Kidney epithelial cell (primary cell): ENCODE data around the gene HOXB3. TPM values are rescaled to one million over a fixed set of nuclear protein-coding genes. Genes with fewer than 3 reads are reported as not detected.

ENCODE experiments used
- DNase-seq: peaks from one replicate; pipeline ENCODE4 v3.0.0-alpha.2; 2010; ENCODE audit warnings: low read depth
- H3K27me3 ChIP-seq: 2 replicates; pipeline ENCODE4 v1.6.0; 2011; ENCODE audit warnings: low read length; ENCODE audit not compliant: control insufficient read depth, insufficient read depth
- H3K36me3 ChIP-seq: 2 replicates; pipeline ENCODE4 v1.5.1; 2011; ENCODE audit warnings: low read length; ENCODE audit not compliant: control insufficient read depth, insufficient read depth
- H3K4me3 ChIP-seq: 2 replicates; pipeline ENCODE4 v1.5.1; 2011; ENCODE audit warnings: low read depth, mild to moderate bottlenecking, control low read depth, low read length
- total RNA-seq: library from RNA; depleted of rRNA; stranded (reverse); fragments of >200 nt; gene quantifications from 2 replicates; pipeline ENCODE4 v1.2.3, GENCODE V29; 2015
- TF ChIP-seq, protein P1 (sequence below): IDR thresholded peaks from 2 replicates; pipeline ENCODE4 v1.5.1; 2011; ENCODE audit warnings: mild to moderate bottlenecking, moderate library complexity, low read length, control low read depth, inconsistent platforms; ENCODE audit not compliant: insufficient read depth, poor library complexity, severe bottlenecking

HOXB3 gene
- total RNA-seq: 24.0 and 31.1 TPM in 2 replicates

- TF ChIP-seq, protein P1, sequence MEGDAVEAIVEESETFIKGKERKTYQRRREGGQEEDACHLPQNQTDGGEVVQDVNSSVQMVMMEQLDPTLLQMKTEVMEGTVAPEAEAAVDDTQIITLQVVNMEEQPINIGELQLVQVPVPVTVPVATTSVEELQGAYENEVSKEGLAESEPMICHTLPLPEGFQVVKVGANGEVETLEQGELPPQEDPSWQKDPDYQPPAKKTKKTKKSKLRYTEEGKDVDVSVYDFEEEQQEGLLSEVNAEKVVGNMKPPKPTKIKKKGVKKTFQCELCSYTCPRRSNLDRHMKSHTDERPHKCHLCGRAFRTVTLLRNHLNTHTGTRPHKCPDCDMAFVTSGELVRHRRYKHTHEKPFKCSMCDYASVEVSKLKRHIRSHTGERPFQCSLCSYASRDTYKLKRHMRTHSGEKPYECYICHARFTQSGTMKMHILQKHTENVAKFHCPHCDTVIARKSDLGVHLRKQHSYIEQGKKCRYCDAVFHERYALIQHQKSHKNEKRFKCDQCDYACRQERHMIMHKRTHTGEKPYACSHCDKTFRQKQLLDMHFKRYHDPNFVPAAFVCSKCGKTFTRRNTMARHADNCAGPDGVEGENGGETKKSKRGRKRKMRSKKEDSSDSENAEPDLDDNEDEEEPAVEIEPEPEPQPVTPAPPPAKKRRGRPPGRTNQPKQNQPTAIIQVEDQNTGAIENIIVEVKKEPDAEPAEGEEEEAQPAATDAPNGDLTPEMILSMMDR: no peak
- Histone ChIP-seq H3K27me3 (no peaks in the 10 kb centered on the region), H3K36me3 (peaks cover 5% of the 10 kb centered on the region), H3K4me3 (peak within 1 kb of the TSS; percentile 68)
- DNase-seq: no peak
Observed at GRCh38 chr17:48589831-48590606, at the start of gene HOXB3. TSS of gene HOXB3 (minus strand) at chr17:48590241. CDS start at chr17:48552474, 37,767 bp downstream.

- H3K4me3 ChIP-seq: no peak overlapping the region
- peaks cover 1% of the 10 kb centered on the region for H3K36me3 ChIP-seq
- TF ChIP-seq, protein P1: no peak
- DNase-seq: no peak
- no peaks in the 10 kb centered on the region for H3K27me3 ChIP-seq
Observed at GRCh38 chr17:48639136-48639535, 49.1 kb upstream of the HOXB3 start.

DNA sequence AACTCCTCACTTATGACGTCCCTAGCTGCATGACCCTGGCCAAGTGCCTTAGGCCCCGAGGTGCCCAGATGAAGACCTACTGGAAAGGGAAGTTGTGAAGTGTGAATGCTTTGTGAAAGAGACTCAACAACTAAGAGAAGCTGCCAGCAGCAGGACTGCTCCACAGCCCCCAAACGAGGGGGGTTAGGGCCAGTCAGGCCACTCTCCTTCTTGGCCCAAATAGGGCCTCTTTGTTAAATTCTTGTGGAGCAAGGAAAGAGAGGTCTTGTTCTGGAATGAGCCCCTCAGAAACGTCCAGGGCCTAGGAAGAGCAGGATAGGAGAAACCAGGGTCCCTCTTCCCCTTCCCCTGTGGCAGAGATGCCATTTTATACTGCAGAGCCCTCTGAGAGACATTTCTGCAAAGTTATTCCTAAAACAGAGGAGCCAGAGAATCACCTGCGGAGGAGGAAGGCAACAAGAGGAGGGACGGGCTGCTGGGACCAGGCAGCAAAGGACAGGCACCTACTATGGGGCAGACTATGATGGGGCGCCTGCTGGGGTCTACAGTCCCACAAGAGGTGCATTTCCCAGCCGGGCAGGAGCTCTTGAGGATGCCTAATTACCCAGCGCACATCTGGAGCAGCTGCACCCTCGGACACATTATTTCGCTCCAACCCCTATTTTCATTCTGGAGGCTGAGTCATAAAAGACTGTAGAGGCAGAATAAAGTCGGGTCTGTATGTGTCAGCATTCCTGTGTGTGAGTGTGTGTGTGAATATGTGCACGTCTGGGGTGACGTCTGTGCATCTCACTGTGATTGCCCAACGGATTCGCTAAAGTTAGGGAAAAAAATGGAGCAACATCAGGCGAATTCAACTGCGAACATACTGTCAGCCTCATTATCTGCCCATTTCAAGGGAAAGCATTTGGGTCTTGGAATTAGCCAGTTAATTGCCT lies 47.6 kb upstream of the HOXB3 start:
- no peaks in the 10 kb centered on the region for H3K27me3 ChIP-seq
- H3K36me3 ChIP-seq: no peaks in the 10 kb centered on the region
- DNase-seq: peak; percentile 85
- no peak overlapping the region for H3K4me3 ChIP-seq
- TF ChIP-seq, protein P1: no peak

- Histone ChIP-seq H3K4me3 (no peak overlapping the region), H3K36me3 (no peaks in the 10 kb centered on the region), H3K27me3 (no peaks in the 10 kb centered on the region)
- TF ChIP-seq, protein P1: peak; percentile 80
- peak; percentile 80 for DNase-seq
Observed at GRCh38 chr17:48636177-48637018, 46.4 kb upstream of the HOXB3 start.

- no peaks in the 10 kb centered on the region for H3K36me3 ChIP-seq
- TF ChIP-seq, protein P1: no peak
- H3K27me3 ChIP-seq: no peaks in the 10 kb centered on the region
- no peak overlapping the region for H3K4me3 ChIP-seq
- DNase-seq: no peak
Observed at GRCh38 chr17:48634493-48635208, 44.6 kb upstream of the HOXB3 start.
